RWPE2 (cell line): Measurements from ENCODE around the gene CDC42BPA.
"Not testable (repeated sequence)": the region's sequence is repeated elsewhere in the genome, so short reads cannot be mapped to it uniquely, and the experiment has no call there.

Experiments
- ATAC-seq: fragments of 200-7000 bp; cut with Tn5 transposase; 3 replicates; pipeline ENCODE4 v1.9.1; 2021; ENCODE audit warnings: low read depth
- DNase-seq: peaks from one replicate; pipeline ENCODE4 v3.0.0-alpha.2; 2020; ENCODE audit warnings: low spot score
- H3K27ac ChIP-seq: fragments of 450-650 bp; 2 replicates; pipeline ENCODE4 v1.5.1; 2017; ENCODE audit warnings: mild to moderate bottlenecking; ENCODE audit not compliant: poor library complexity, severe bottlenecking
- H3K27me3 ChIP-seq: fragments of 250-450 bp; sonication (Bioruptor Pico); 2 replicates; pipeline ENCODE4 v1.5.1; 2021; ENCODE audit warnings: mild to moderate bottlenecking, moderate library complexity; ENCODE audit not compliant: insufficient read depth, poor library complexity, severe bottlenecking
- H3K36me3 ChIP-seq: fragments of 250-450 bp; sonication (Bioruptor Pico); 2 replicates; pipeline ENCODE4 v1.5.1; 2020; ENCODE audit warnings: low read depth, mild to moderate bottlenecking, moderate library complexity
- H3K4me1 ChIP-seq: fragments of 250-450 bp; sonication (Bioruptor Pico); 2 replicates; pipeline ENCODE4 v1.5.1; 2021; ENCODE audit warnings: mild to moderate bottlenecking, moderate library complexity; ENCODE audit not compliant: insufficient read depth, poor library complexity, severe bottlenecking
- H3K4me3 ChIP-seq: fragments of 250-450 bp; sonication (Bioruptor Pico); 2 replicates; pipeline ENCODE4 v1.5.1; 2021; ENCODE audit warnings: mild to moderate bottlenecking, moderate library complexity; ENCODE audit not compliant: severe bottlenecking
- H3K9me3 ChIP-seq: fragments of 250-450 bp; sonication (Bioruptor Pico); 2 replicates; pipeline ENCODE4 v1.5.1; 2021; ENCODE audit warnings: mild to moderate bottlenecking, moderate library complexity; ENCODE audit not compliant: severe bottlenecking
- TF ChIP-seq, protein P1 (sequence below): fragments of 450-650 bp; IDR thresholded peaks from one replicate; pipeline ENCODE4 v1.5.1; 2017; ENCODE audit warnings: mild to moderate bottlenecking, moderate library complexity; ENCODE audit not compliant: poor library complexity, severe bottlenecking

CDC42BPA gene

DNA sequence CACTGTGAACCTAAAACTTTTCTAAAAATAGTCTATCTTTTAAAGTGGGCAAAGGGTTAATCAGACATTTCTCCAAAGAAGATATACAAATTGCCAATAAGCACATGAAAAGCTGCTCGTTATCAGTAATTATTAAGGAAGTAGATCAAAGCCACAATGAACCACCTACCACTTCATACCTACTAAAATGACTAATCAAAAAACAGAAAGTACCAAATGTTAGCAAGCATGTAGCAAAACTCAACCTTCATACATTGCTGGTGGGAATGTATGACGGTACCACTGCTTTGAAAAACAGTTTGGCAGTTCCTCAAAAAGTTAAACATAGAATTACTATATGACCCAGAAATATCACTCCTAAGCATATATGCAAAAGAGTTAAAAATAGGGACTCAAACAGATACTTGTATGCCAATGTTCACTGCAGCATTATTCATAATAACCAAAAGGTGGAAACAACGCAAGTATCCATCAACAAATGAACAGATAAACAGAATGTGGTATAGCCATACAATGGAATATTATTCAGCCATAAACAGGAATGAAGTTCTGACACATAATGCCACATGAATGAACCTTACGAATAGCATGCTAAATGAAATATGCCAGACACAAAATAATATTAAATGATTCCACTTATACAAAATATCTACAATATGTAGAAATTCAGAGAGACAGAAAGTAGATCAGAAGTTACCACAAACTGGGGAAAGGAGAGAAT, 21.1 kb downstream of the CDC42BPA start:
- Histone ChIP-seq H3K4me1 (peaks cover 15% of the 10 kb centered on the region), H3K27me3 (no peaks in the 10 kb centered on the region), H3K9me3 (no peaks in the 10 kb centered on the region), H3K4me3 (no peak overlapping the region), H3K27ac (no peak overlapping the region), H3K36me3 (no peaks in the 10 kb centered on the region)
- ATAC-seq (no peak), DNase-seq (no peak)
- TF ChIP-seq, protein P1, sequence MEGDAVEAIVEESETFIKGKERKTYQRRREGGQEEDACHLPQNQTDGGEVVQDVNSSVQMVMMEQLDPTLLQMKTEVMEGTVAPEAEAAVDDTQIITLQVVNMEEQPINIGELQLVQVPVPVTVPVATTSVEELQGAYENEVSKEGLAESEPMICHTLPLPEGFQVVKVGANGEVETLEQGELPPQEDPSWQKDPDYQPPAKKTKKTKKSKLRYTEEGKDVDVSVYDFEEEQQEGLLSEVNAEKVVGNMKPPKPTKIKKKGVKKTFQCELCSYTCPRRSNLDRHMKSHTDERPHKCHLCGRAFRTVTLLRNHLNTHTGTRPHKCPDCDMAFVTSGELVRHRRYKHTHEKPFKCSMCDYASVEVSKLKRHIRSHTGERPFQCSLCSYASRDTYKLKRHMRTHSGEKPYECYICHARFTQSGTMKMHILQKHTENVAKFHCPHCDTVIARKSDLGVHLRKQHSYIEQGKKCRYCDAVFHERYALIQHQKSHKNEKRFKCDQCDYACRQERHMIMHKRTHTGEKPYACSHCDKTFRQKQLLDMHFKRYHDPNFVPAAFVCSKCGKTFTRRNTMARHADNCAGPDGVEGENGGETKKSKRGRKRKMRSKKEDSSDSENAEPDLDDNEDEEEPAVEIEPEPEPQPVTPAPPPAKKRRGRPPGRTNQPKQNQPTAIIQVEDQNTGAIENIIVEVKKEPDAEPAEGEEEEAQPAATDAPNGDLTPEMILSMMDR, result no peak

DNA sequence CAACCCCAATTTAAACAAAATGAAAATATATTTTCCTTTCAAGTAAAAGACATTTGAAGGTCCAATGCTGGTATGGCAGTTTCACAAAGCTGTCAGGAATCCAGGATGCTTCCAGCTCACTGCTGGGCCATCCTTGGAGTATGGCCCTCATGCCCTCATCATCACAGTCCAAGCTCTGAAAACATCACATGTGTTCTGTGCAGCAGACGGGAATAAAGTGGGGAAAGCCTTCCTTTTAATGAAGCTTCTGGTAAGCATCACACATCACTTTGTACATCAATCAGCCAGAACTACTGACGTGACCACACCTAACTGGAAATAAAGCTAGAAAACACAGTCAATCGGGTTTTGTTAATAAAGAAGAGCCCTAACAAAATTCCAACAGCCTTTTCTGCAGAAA, 22.7 kb downstream of the CDC42BPA start:
- H3K36me3 ChIP-seq, result no peaks in the 10 kb centered on the region
- H3K4me1 ChIP-seq, result peaks cover 15% of the 10 kb centered on the region
- H3K27me3 ChIP-seq, result no peaks in the 10 kb centered on the region
- no peak overlapping the region for H3K4me3 ChIP-seq
- ATAC-seq (no peak), DNase-seq (no peak)
- TF ChIP-seq, protein P1, result no peak
- no peaks in the 10 kb centered on the region for H3K9me3 ChIP-seq
- no peak overlapping the region for H3K27ac ChIP-seq

DNA sequence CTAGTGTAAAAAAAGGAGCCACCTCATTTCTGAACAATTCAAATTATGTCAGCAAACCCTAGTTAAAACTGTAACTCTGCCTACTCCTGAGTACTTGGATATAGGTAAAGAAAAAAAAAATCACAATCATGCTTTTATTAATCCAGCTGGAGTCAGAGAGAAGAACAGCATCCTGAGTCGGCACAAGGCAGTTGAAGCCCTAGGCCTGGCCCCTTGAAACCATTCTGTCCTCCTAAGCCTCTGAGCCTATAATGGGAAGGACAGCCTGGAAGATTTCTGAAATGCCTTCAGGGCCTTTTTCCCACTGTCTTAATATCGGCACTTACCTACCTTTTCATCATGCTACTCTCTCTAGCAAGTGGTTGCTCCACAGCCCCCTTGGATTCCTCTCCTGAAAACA, 32.5 kb downstream of the CDC42BPA start:
- Histone ChIP-seq H3K27me3 (no peaks in the 10 kb centered on the region), H3K27ac (no peak overlapping the region), H3K9me3 (no peaks in the 10 kb centered on the region), H3K4me1 (no peaks in the 10 kb centered on the region), H3K36me3 (no peaks in the 10 kb centered on the region), H3K4me3 (no peak overlapping the region)
- ATAC-seq, result no peak
- no peak for DNase-seq
- TF ChIP-seq, protein P1, result no peak

DNA sequence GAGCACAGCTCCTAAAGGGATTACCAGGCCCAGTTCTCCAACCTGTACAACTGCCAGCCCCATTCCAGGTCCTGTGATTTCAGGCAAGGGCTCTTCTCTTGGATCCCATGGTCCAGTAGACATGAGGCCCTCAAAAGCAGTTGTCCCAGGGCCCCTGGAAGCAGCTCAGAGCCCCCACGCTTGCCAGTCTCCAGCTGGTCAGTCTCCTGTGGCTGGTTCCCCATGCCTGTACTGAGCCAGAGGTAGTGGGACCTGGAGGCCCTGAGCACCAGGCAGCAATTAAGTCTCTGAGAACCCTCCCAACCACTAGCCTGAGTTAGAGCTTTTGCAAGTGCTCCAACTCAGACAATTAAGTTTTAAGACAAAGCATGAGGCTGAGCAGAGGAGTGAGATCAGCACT, 36.9 kb downstream of the CDC42BPA start:
- H3K27ac ChIP-seq, result no peak overlapping the region
- no peaks in the 10 kb centered on the region for H3K9me3 ChIP-seq
- ATAC-seq (no peak), DNase-seq (no peak)
- no peaks in the 10 kb centered on the region for H3K36me3 ChIP-seq
- no peak overlapping the region for H3K4me3 ChIP-seq
- no peaks in the 10 kb centered on the region for H3K4me1 ChIP-seq
- TF ChIP-seq, protein P1, result no peak
- no peaks in the 10 kb centered on the region for H3K27me3 ChIP-seq

DNA sequence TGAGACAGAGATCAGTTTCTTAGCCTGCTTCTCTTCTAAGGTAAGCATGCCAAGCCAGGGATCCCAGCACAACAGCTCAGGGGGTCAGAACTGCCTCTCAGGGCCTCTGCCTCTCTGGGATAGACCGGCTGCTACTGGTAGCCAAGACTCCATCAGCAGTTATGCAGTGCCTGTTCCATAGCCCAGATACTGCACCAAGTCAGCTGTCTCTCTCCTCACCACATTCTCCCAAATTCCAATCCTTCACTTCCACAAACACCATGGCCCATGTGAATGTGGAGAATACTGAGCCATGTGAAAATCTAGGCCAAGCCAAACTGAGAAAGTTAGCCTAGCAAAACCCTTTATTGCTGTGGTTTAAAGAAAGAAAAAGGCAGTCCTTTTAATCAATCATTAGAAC, 37.5 kb downstream of the CDC42BPA start:
- TF ChIP-seq, protein P1, result no peak
- H3K9me3 ChIP-seq, result no peaks in the 10 kb centered on the region
- DNase-seq (no peak), ATAC-seq (no peak)
- H3K4me3 ChIP-seq, result no peak overlapping the region
- H3K4me1 ChIP-seq, result no peaks in the 10 kb centered on the region
- no peaks in the 10 kb centered on the region for H3K27me3 ChIP-seq
- H3K27ac ChIP-seq, result no peak overlapping the region
- H3K36me3 ChIP-seq, result no peaks in the 10 kb centered on the region

DNA sequence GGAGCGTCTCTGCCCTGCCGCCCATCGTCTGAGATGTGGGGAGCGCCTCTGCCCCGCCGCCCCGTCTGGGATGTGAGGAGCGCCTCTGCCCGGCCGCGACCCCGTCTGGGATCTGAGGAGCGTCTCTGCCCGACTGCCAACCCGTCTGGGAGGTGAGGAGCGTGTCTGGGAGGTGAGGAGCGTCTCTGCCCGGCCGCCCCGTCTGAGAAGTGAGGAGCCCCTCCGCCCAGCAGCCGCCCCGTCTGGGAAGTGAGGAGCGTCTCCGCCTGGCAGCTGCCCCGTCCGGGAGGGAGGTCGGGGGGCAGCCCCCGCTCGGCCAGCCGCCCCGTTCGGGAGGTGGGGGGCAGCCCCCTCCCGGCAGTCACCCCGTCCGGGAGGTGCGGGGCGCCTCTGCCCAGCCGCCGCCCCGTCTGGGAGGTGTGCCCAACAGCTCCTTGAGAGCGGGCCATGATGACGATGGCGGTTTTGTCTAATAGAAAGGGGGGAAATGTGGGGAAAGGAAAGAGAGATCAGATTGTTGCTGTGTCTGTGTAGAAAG, 42.1 kb downstream of the CDC42BPA start:
- H3K36me3 ChIP-seq, H3K9me3 ChIP-seq, H3K4me1 ChIP-seq, H3K27ac ChIP-seq, H3K4me3 ChIP-seq, H3K27me3 ChIP-seq, DNase-seq, ATAC-seq: not testable (repeated sequence)
